H9 (cell line): ENCODE results near the gene CHRM5. TPM values are rescaled to one million over a fixed set of nuclear protein-coding genes. Genes with fewer than 3 reads are reported as not detected.

ENCODE experiments used
- DNase-seq: peaks from one replicate; pipeline ENCODE4 v3.0.0-alpha.2; 2017
- H2AFZ ChIP-seq: one replicate; pipeline ENCODE4 v1.6.1; 2013; ENCODE audit warnings: mild to moderate bottlenecking, low read length, control low read depth, moderate library complexity
- H2AK5ac ChIP-seq: 2 replicates; pipeline ENCODE4 v1.6.1; 2013; ENCODE audit warnings: low read length, control low read depth, mixed read lengths; ENCODE audit not compliant: insufficient read length
- H2BK120ac ChIP-seq: one replicate; pipeline ENCODE4 v1.6.1; 2013; ENCODE audit warnings: low read depth, mild to moderate bottlenecking, low read length, control low read depth, inconsistent platforms; ENCODE audit not compliant: poor library complexity, severe bottlenecking
- H2BK12ac ChIP-seq: 2 replicates; pipeline ENCODE4 v1.6.1; 2013; ENCODE audit warnings: low read length, control low read depth, mixed read lengths, low read depth; ENCODE audit not compliant: insufficient read length
- H2BK15ac ChIP-seq: 2 replicates; pipeline ENCODE4 v1.6.1; 2013; ENCODE audit warnings: low read depth, low read length, control low read depth
- H2BK20ac ChIP-seq: one replicate; pipeline ENCODE4 v1.6.1; 2013; ENCODE audit warnings: low read depth, mild to moderate bottlenecking, low read length, control low read depth, inconsistent platforms; ENCODE audit not compliant: poor library complexity, severe bottlenecking
- H2BK5ac ChIP-seq: 2 replicates; pipeline ENCODE4 v1.6.1; 2013; ENCODE audit warnings: low read length, control low read depth, mixed read lengths; ENCODE audit not compliant: insufficient read length
- H3K14ac ChIP-seq: 2 replicates; pipeline ENCODE4 v1.6.1; 2013; ENCODE audit warnings: low read length, control low read depth; ENCODE audit not compliant: insufficient read depth
- H3K18ac ChIP-seq: 2 replicates; pipeline ENCODE4 v1.6.1; 2013; ENCODE audit warnings: low read depth, mild to moderate bottlenecking, mixed read lengths, low read length, control low read depth; ENCODE audit not compliant: insufficient read length
- H3K23ac ChIP-seq: 2 replicates; pipeline ENCODE4 v1.6.1; 2013; ENCODE audit warnings: low read length, control low read depth, mixed read lengths, low read depth; ENCODE audit not compliant: insufficient read length
- H3K23me2 ChIP-seq: 2 replicates; pipeline ENCODE4 v1.6.1; 2013; ENCODE audit warnings: low read depth, mild to moderate bottlenecking, mixed read lengths, low read length, control low read depth; ENCODE audit not compliant: insufficient read length, poor library complexity, severe bottlenecking
- H3K27ac ChIP-seq: 2 replicates; pipeline ENCODE4 v1.5.1; 2013; ENCODE audit warnings: low read length, control low read depth, mixed read lengths, low read depth; ENCODE audit not compliant: insufficient read length
- H3K27me3 ChIP-seq: 2 replicates; pipeline ENCODE4 v1.6.1; 2013; ENCODE audit warnings: low read length, control low read depth, inconsistent platforms; ENCODE audit not compliant: insufficient read depth
- H3K4ac ChIP-seq: 2 replicates; pipeline ENCODE4 v1.6.1; 2013; ENCODE audit warnings: low read depth, mild to moderate bottlenecking, control low read depth, inconsistent platforms, low read length, moderate library complexity
- H3K4me1 ChIP-seq: 2 replicates; pipeline ENCODE4 v1.6.1; 2013; ENCODE audit warnings: low read length, control low read depth, inconsistent platforms; ENCODE audit not compliant: insufficient read depth
- H3K4me2 ChIP-seq: 2 replicates; pipeline ENCODE4 v1.6.1; 2013; ENCODE audit warnings: low read length, control low read depth, mixed read lengths; ENCODE audit not compliant: insufficient read length, insufficient read depth
- H3K56ac ChIP-seq: 2 replicates; pipeline ENCODE4 v1.6.1; 2013; ENCODE audit warnings: low read depth, mild to moderate bottlenecking, mixed read lengths, low read length, control low read depth; ENCODE audit not compliant: insufficient read length
- H3K79me1 ChIP-seq: 2 replicates; pipeline ENCODE4 v1.6.1; 2013; ENCODE audit warnings: low read depth, mild to moderate bottlenecking, moderate library complexity, low read length, control low read depth, inconsistent platforms; ENCODE audit not compliant: insufficient read depth, poor library complexity, severe bottlenecking
- H3K79me2 ChIP-seq: 2 replicates; pipeline ENCODE4 v1.6.1; 2013; ENCODE audit warnings: low read length, control low read depth, inconsistent platforms; ENCODE audit not compliant: insufficient read depth
- H3K9ac ChIP-seq: 2 replicates; pipeline ENCODE4 v1.6.1; 2013; ENCODE audit warnings: low read length, control low read depth, mixed read lengths; ENCODE audit not compliant: insufficient read length; ENCODE audit errors: extremely low read depth
- H3K9me3 ChIP-seq: one replicate; pipeline ENCODE4 v1.6.1; 2013; ENCODE audit warnings: low read depth, low read length, inconsistent platforms; ENCODE audit not compliant: control insufficient read depth
- H3T11ph ChIP-seq: one replicate; pipeline ENCODE4 v1.6.1; 2013; ENCODE audit warnings: mild to moderate bottlenecking, low read length, control low read depth, inconsistent platforms
- H4K20me1 ChIP-seq: one replicate; pipeline ENCODE4 v1.6.1; 2013; ENCODE audit not compliant: control insufficient read depth, insufficient read length, insufficient read depth
- H4K5ac ChIP-seq: 2 replicates; pipeline ENCODE4 v1.6.1; 2013; ENCODE audit warnings: low read depth, mild to moderate bottlenecking, mixed read lengths, low read length, control low read depth; ENCODE audit not compliant: insufficient read length
- H4K8ac ChIP-seq: replicated peaks from 2 replicates; pipeline ENCODE4 v1.6.1; 2013; ENCODE audit warnings: low read length, control low read depth, mixed read lengths, low read depth; ENCODE audit not compliant: insufficient read length
- H4K91ac ChIP-seq: 2 replicates; pipeline ENCODE4 v1.6.1; 2013; ENCODE audit warnings: low read depth, mild to moderate bottlenecking, moderate library complexity, mixed read lengths, low read length, control low read depth; ENCODE audit not compliant: insufficient read length
- H3K27ac Mint-ChIP-seq, 3 experiments: 2 replicates in 2 of 3; 3 replicates in 1 of 3; pipeline ENCODE4 v1.8.0; 2020 to 2021; ENCODE audit warnings: mixed read lengths in 3 of 3, mild to moderate bottlenecking in 1 of 3, moderate library complexity in 1 of 3
- H3K27me3 Mint-ChIP-seq: 2 replicates; pipeline ENCODE4 v1.8.0; 2021; ENCODE audit warnings: low read depth, mild to moderate bottlenecking, moderate library complexity, mixed read lengths
- H3K36me3 Mint-ChIP-seq, 3 experiments: 2 replicates in 2 of 3; 3 replicates in 1 of 3; pipeline ENCODE4 v1.8.0; 2020 to 2021; ENCODE audit warnings: low read depth in 3 of 3, mixed read lengths in 3 of 3; ENCODE audit not compliant: insufficient read depth in 1 of 3
- H3K4me1 Mint-ChIP-seq, 2 experiments: 2 replicates each; pipeline ENCODE4 v1.8.0; 2020; ENCODE audit warnings: mixed read lengths in 2 of 2
- H3K4me3 Mint-ChIP-seq, 2 experiments: 2 replicates in 1 of 2; 3 replicates in 1 of 2; pipeline ENCODE4 v1.8.0; 2020 to 2021; ENCODE audit warnings: mild to moderate bottlenecking in 2 of 2, mixed read lengths in 2 of 2, moderate library complexity in 1 of 2
- H3K9me3 Mint-ChIP-seq, 2 experiments: 2 replicates in 1 of 2; 3 replicates in 1 of 2; pipeline ENCODE4 v1.8.0; 2020; ENCODE audit warnings: mild to moderate bottlenecking in 2 of 2, mixed read lengths in 2 of 2, moderate library complexity in 1 of 2
- CTCF ChIP-seq: fragments of 200-600 bp; sonication (generic); conservative IDR thresholded peaks from 3 replicates; pipeline ENCODE4 v1.8.0; 2021; ENCODE audit warnings: antibody characterized with exemption, mild to moderate bottlenecking
- WGBS: extraction: QIAGEN DNeasy Blood & Tissue Kit; methylation state at CpG from one replicate; pipeline ENCODE4 v1.1.7; 2013; ENCODE audit warnings: missing lambda C conversion rate, low lambda C conversion rate, mixed read lengths; ENCODE audit not compliant: insufficient read length; ENCODE audit errors: extremely low coverage; 5-methylcytosine and 5-hydroxymethylcytosine counted together
- total RNA-seq: library from RNA; stranded (reverse); gene quantifications from 2 replicates; pipeline ENCODE4 v1.2.1, GENCODE V29; 2021

CHRM5 gene
- total RNA-seq, 1 experiment from 2014 or later, result not detected

GRCh38 chr15:33934921-33935320 is 33.4 kb upstream of the CHRM5 start:
- H2AK5ac ChIP-seq, result no peak overlapping the region
- H3K56ac ChIP-seq, result no peak overlapping the region
- no peaks in the 10 kb centered on the region for H3K79me2 ChIP-seq
- H4K20me1 ChIP-seq, result no peaks in the 10 kb centered on the region
- H4K5ac ChIP-seq, result no peak overlapping the region
- no peak for TF ChIP-seq CTCF
- no peak overlapping the region for H3K23ac ChIP-seq
- H3K27me3 ChIP-seq, result no peaks in the 10 kb centered on the region
- no peak for DNase-seq
- H3K4me3 Mint-ChIP-seq, result no peak overlapping the region
- no peak overlapping the region for H4K91ac ChIP-seq
- H2BK120ac ChIP-seq, result no peak overlapping the region
- H3K79me1 ChIP-seq, result no peaks in the 10 kb centered on the region
- WGBS, result no CpG with 5 or more reads among the region's 5 CpGs
- no peak overlapping the region for H4K8ac ChIP-seq
- H2BK12ac ChIP-seq, result no peak overlapping the region
- no peak overlapping the region for H2BK15ac ChIP-seq
- no peak overlapping the region for H3K27ac Mint-ChIP-seq
- no peak overlapping the region for H3K27ac ChIP-seq
- H3K14ac ChIP-seq, result no peak overlapping the region
- H3K4me1 ChIP-seq, result no peaks in the 10 kb centered on the region
- no peaks in the 10 kb centered on the region for H3K27me3 Mint-ChIP-seq
- H3K9me3 ChIP-seq, result no peaks in the 10 kb centered on the region
- H3T11ph ChIP-seq, result no peak overlapping the region
- no peak overlapping the region for H3K9ac ChIP-seq
- H2BK20ac ChIP-seq, result no peak overlapping the region
- H3K4me2 ChIP-seq, result no peak overlapping the region
- no peak overlapping the region for H3K18ac ChIP-seq
- no peaks in the 10 kb centered on the region for H3K4me1 Mint-ChIP-seq
- H3K4ac ChIP-seq, result no peak overlapping the region
- no peaks in the 10 kb centered on the region for H3K23me2 ChIP-seq
- H3K9me3 Mint-ChIP-seq, result no peaks in the 10 kb centered on the region
- H2AFZ ChIP-seq, result no peak overlapping the region
- peaks cover 0 to 2% (median 0%) of the 10 kb centered on the region in 3 experiments; a peak in 1 of 7 replicates for H3K36me3 Mint-ChIP-seq
- no peak overlapping the region for H2BK5ac ChIP-seq
